Measurements from ENCODE around the gene CHST11. TPM values are rescaled to one million over a fixed set of nuclear protein-coding genes. Genes with fewer than 3 reads are reported as not detected.

The CHST11 gene
- total RNA-seq, 1 experiment from 2014 or later: 0.25 TPM

DNA sequence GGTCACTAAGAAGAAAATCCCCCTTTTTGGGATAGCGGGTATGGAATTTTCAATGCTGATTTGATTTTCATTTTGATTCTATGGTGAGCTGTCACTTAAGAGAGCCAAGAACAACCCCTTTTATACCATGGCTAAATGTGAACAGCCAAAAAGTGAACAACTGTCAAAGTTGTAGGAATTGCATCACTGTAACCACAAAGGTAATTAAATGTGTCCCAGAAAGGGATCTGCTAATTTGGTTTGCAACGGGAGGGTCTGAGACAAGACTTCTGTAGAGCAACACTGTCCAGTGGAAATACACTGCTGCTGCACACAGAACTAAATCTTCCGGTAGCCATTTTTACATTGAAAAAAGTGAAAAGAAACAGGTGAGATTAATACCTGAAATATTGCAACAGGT is 14.6 kb downstream of the CHST11 start:
- no peaks in the 10 kb centered on the region for H3K4me1 ChIP-seq
- Mint-ChIP-seq H3K27me3 (ENCODE audit: insufficient read depth, unreplicated experiment) (peaks cover 22% of the 10 kb centered on the region), H3K4me1 (ENCODE audit: low read depth, unreplicated experiment) (no peaks in the 10 kb centered on the region), H3K27ac (ENCODE audit: unreplicated experiment) (no peak overlapping the region), H3K4me3 (ENCODE audit: unreplicated experiment) (no peak overlapping the region), H3K36me3 (ENCODE audit: insufficient read depth, unreplicated experiment) (no peaks in the 10 kb centered on the region), H3K9me3 (ENCODE audit: unreplicated experiment) (no peaks in the 10 kb centered on the region)
- H3K27me3 ChIP-seq (replicated peaks; ENCODE audit: control insufficient read depth, insufficient read depth, low read length): no peaks in the 10 kb centered on the region
- intact Hi-C loops (cut with micrococcal nuclease; ENCODE audit: unreplicated experiment): no loop called here
- BruUV-seq (replicated peaks): no TSS peak
- no peaks in the 10 kb centered on the region for H3K36me3 ChIP-seq (ENCODE audit: control insufficient read depth, insufficient read depth, low read length)
- TF ChIP-seq, protein P1, sequence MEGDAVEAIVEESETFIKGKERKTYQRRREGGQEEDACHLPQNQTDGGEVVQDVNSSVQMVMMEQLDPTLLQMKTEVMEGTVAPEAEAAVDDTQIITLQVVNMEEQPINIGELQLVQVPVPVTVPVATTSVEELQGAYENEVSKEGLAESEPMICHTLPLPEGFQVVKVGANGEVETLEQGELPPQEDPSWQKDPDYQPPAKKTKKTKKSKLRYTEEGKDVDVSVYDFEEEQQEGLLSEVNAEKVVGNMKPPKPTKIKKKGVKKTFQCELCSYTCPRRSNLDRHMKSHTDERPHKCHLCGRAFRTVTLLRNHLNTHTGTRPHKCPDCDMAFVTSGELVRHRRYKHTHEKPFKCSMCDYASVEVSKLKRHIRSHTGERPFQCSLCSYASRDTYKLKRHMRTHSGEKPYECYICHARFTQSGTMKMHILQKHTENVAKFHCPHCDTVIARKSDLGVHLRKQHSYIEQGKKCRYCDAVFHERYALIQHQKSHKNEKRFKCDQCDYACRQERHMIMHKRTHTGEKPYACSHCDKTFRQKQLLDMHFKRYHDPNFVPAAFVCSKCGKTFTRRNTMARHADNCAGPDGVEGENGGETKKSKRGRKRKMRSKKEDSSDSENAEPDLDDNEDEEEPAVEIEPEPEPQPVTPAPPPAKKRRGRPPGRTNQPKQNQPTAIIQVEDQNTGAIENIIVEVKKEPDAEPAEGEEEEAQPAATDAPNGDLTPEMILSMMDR (IDR thresholded peaks at IDR 0.05; ENCODE audit: insufficient read depth in 1 of 2, low read depth in 1 of 2, low read length in 1 of 2, severe bottlenecking in 1 of 2, unreplicated experiment in 1 of 2): no peak
- no peak for DNase-seq
- no peak overlapping the region for H3K4me3 ChIP-seq (ENCODE audit: low read depth, low read length)
- H3K9me3 ChIP-seq: no peaks in the 10 kb centered on the region
- ChIA-PET CTCF (no interaction called here), POLR2A (no interaction called here)

DNA sequence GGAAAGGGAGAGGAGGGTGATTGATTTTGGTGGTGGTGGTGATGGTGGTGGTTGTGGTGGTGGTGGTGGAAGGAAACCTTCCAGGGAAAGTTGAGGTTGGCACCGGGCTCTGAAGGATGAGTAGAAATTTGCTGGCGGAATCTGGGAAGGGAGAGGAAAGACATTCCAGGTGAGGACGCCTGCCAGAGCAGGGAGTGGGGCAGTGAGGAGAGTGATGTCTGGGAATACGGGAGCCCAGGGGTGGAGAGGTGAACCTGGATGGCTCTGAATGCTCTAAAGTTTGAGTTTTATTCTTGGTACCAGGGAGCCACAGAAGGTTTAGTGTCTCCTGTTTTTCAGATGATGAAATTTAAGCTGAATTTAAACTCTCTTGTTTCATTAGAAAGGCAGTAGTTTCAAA is 16.0 kb downstream of the CHST11 start:
- H3K4me1 ChIP-seq: no peaks in the 10 kb centered on the region
- TF ChIP-seq, protein P1 (IDR thresholded peaks at IDR 0.05; ENCODE audit: insufficient read depth in 1 of 2, low read depth in 1 of 2, low read length in 1 of 2, severe bottlenecking in 1 of 2, unreplicated experiment in 1 of 2): no peak
- no peaks in the 10 kb centered on the region for H3K36me3 ChIP-seq (ENCODE audit: control insufficient read depth, insufficient read depth, low read length)
- no TSS peak for BruUV-seq (replicated peaks)
- H3K27me3 ChIP-seq (replicated peaks; ENCODE audit: control insufficient read depth, insufficient read depth, low read length): no peaks in the 10 kb centered on the region; the same call in 1 of the 2 replicates
- no peaks in the 10 kb centered on the region for H3K9me3 ChIP-seq
- no peak overlapping the region for H3K27ac Mint-ChIP-seq (ENCODE audit: unreplicated experiment)
- H3K27me3 Mint-ChIP-seq (ENCODE audit: insufficient read depth, unreplicated experiment): peaks cover 20% of the 10 kb centered on the region
- POLR2A ChIA-PET: interaction anchor here (0.5 kb wide), 1 partner anchor 529 kb away, joined by 3 read pairs; no protein-coding TSS in a partner anchor
- no peaks in the 10 kb centered on the region for H3K36me3 Mint-ChIP-seq (ENCODE audit: insufficient read depth, unreplicated experiment)
- no peaks in the 10 kb centered on the region for H3K9me3 Mint-ChIP-seq (ENCODE audit: unreplicated experiment)
- intact Hi-C loops (cut with micrococcal nuclease; ENCODE audit: unreplicated experiment): no loop called here
- H3K4me3 Mint-ChIP-seq (ENCODE audit: unreplicated experiment): no peak overlapping the region
- no peak overlapping the region for H3K4me3 ChIP-seq (ENCODE audit: low read depth, low read length)
- CTCF ChIA-PET: no interaction called here
- no peaks in the 10 kb centered on the region for H3K4me1 Mint-ChIP-seq (ENCODE audit: low read depth, unreplicated experiment)
- no peak for DNase-seq

- no peaks in the 10 kb centered on the region for H3K36me3 Mint-ChIP-seq (ENCODE audit: insufficient read depth, unreplicated experiment)
- ChIA-PET CTCF (no interaction called here), POLR2A (no interaction called here)
- Histone ChIP-seq H3K36me3 (ENCODE audit: control insufficient read depth, insufficient read depth, low read length) (no peaks in the 10 kb centered on the region), H3K27me3 (replicated peaks; ENCODE audit: control insufficient read depth, insufficient read depth, low read length) (no peaks in the 10 kb centered on the region; the same call in 1 of the 2 replicates), H3K9me3 (no peaks in the 10 kb centered on the region), H3K4me1 (no peaks in the 10 kb centered on the region), H3K4me3 (ENCODE audit: low read depth, low read length) (no peak overlapping the region)
- no peak for DNase-seq
- H3K27me3 Mint-ChIP-seq (ENCODE audit: insufficient read depth, unreplicated experiment): peaks cover 17% of the 10 kb centered on the region
- no peaks in the 10 kb centered on the region for H3K9me3 Mint-ChIP-seq (ENCODE audit: unreplicated experiment)
- no peak overlapping the region for H3K4me3 Mint-ChIP-seq (ENCODE audit: unreplicated experiment)
- intact Hi-C loops (cut with micrococcal nuclease; ENCODE audit: unreplicated experiment): no loop called here
- TF ChIP-seq, protein P1 (IDR thresholded peaks at IDR 0.05; ENCODE audit: insufficient read depth in 1 of 2, low read depth in 1 of 2, low read length in 1 of 2, severe bottlenecking in 1 of 2, unreplicated experiment in 1 of 2): no peak
- no TSS peak for BruUV-seq (replicated peaks)
- no peaks in the 10 kb centered on the region for H3K4me1 Mint-ChIP-seq (ENCODE audit: low read depth, unreplicated experiment)
- no peak overlapping the region for H3K27ac Mint-ChIP-seq (ENCODE audit: unreplicated experiment)
Observed at GRCh38 chr12:104473374-104473983, 16.7 kb downstream of the CHST11 start.

Data from Caco-2 (cell line).